B cell (primary cell): ENCODE measurements around the gene SYNE4. TPM values are rescaled to one million over a fixed set of nuclear protein-coding genes. Genes with fewer than 3 reads are reported as not detected.

Experiments used
- ATAC-seq: fragments of 200-7000 bp; cut with Tn5 transposase; one replicate; pipeline ENCODE4 v1.10.0; 2021; ENCODE audit warnings: low read depth, mild to moderate bottlenecking, moderate number of reproducible peaks, moderate library complexity
- CTCF ChIA-PET: fragments of 350-600 bp; sonication (Branson Sonifier 250); formaldehyde crosslinking; loops from one replicate; lab custom pipeline; 2021; ENCODE audit warnings: antibody characterized with exemption, inconsistent platforms; lab: Charles Lee
- POLR2A ChIA-PET: fragments of 350-600 bp; sonication (Branson Sonifier 250); formaldehyde crosslinking; loops from one replicate; lab custom pipeline; 2021; ENCODE audit warnings: antibody characterized with exemption; lab: Charles Lee
- DNase-seq: peaks from one replicate; pipeline ENCODE4 v3.0.0; 2013
- H2AFZ ChIP-seq: 2 replicates; pipeline ENCODE4 v1.6.1; 2012; ENCODE audit warnings: mild to moderate bottlenecking, low read depth, low read length; ENCODE audit not compliant: insufficient read depth, poor library complexity, severe bottlenecking
- H3K27ac ChIP-seq, 2 donors: 1 replicate in 1 of 2; 2 replicates in 1 of 2; pipeline ENCODE4 v1.5.1; 2012 to 2013; ENCODE audit warnings: low read length in 2 of 2, mild to moderate bottlenecking in 2 of 2, moderate library complexity in 1 of 2
- H3K27me3 ChIP-seq, 4 experiments: fragments of 200-600 bp in 1 of 4; sonication (generic) in 1 of 4; replicated peaks in 1 of 4; 1 replicate in 2 of 4; 2 replicates in 2 of 4; pipeline versions ENCODE4 v1.6.1 to v1.7.0; 2013 to 2016; ENCODE audit warnings: low read length in 3 of 4, mild to moderate bottlenecking in 2 of 4, mixed read lengths in 1 of 4, moderate library complexity in 1 of 4; ENCODE audit not compliant: insufficient read depth in 4 of 4, control insufficient read depth in 3 of 4; ENCODE audit errors: control extremely low read depth in 1 of 4
- H3K36me3 ChIP-seq, 2 experiments: replicated peaks in 1 of 2; 1 replicate in 1 of 2; 2 replicates in 1 of 2; pipeline versions ENCODE4 v1.6.1 to v1.7.1; 2013; ENCODE audit warnings: low read length in 1 of 2; ENCODE audit not compliant: insufficient read depth in 2 of 2, control insufficient read depth in 1 of 2; ENCODE audit errors: control extremely low read depth in 1 of 2, extremely low read depth in 1 of 2
- H3K4me1 ChIP-seq, 2 donors: fragments of 200-600 bp in 1 of 2; sonication (generic) in 1 of 2; 1 replicate in 1 of 2; 2 replicates in 1 of 2; pipeline versions ENCODE4 v1.5.1 to v1.6.1; 2013 to 2017; ENCODE audit warnings: low read length in 2 of 2; ENCODE audit not compliant: control insufficient read depth in 2 of 2, insufficient read depth in 2 of 2
- H3K4me2 ChIP-seq: replicated peaks from 2 replicates; pipeline ENCODE3; 2012; ENCODE audit warnings: mild to moderate bottlenecking, low read depth, low read length; ENCODE audit not compliant: poor library complexity, severe bottlenecking
- H3K4me3 ChIP-seq, 5 experiments: fragments of 200-600 bp in 1 of 5; sonication (generic) in 1 of 5; 1 replicate in 3 of 5; 2 replicates in 2 of 5; pipeline versions ENCODE4 v1.5.1 to v1.7.0; 2011 to 2016; ENCODE audit warnings: low read length in 4 of 5, mild to moderate bottlenecking in 4 of 5, low read depth in 2 of 5, control low read depth in 1 of 5, moderate library complexity in 1 of 5; ENCODE audit not compliant: insufficient read depth in 1 of 5; ENCODE audit errors: control extremely low read depth in 1 of 5, extremely low read depth in 1 of 5
- H3K79me2 ChIP-seq: fragments of 200-600 bp; sonication (generic); one replicate; pipeline ENCODE4 v1.6.0; 2016; ENCODE audit warnings: low read length; ENCODE audit not compliant: control insufficient read depth, insufficient read depth
- H3K9ac ChIP-seq: fragments of 200-600 bp; sonication (generic); 2 replicates; pipeline ENCODE4 v1.6.1; 2017; ENCODE audit warnings: mild to moderate bottlenecking, low read length, moderate library complexity
- H3K9me3 ChIP-seq, 3 donors: one replicate each; pipeline versions ENCODE4 v1.6.1 to v1.7.1; 2013; ENCODE audit warnings: low read length in 2 of 3; ENCODE audit not compliant: control insufficient read depth in 2 of 3, insufficient read depth in 1 of 3; ENCODE audit errors: control extremely low read depth in 1 of 3
- H4K20me1 ChIP-seq: 2 replicates; pipeline ENCODE4 v1.6.0; 2012; ENCODE audit warnings: mild to moderate bottlenecking, low read length; ENCODE audit not compliant: insufficient read depth, control insufficient read depth, poor library complexity, severe bottlenecking
- H3K27ac Mint-ChIP-seq: one replicate; pipeline ENCODE4 v1.8.0; 2021; ENCODE audit warnings: mixed read lengths
- H3K27me3 Mint-ChIP-seq: one replicate; pipeline ENCODE4 v1.8.0; 2021; ENCODE audit warnings: mixed read lengths
- H3K4me1 Mint-ChIP-seq: one replicate; pipeline ENCODE4 v1.8.0; 2021; ENCODE audit warnings: mixed read lengths
- H3K4me3 Mint-ChIP-seq: one replicate; pipeline ENCODE4 v1.8.0; 2021; ENCODE audit warnings: mixed read lengths
- H3K9me3 Mint-ChIP-seq: one replicate; pipeline ENCODE4 v1.8.0; 2022; ENCODE audit warnings: mixed read lengths; ENCODE audit not compliant: insufficient read depth
- EZH2 ChIP-seq: IDR thresholded peaks from 2 replicates; pipeline ENCODE4 v1.6.1; 2012; ENCODE audit warnings: borderline replicate concordance, low read depth, mild to moderate bottlenecking, moderate library complexity, low read length; ENCODE audit not compliant: insufficient read depth, poor library complexity, severe bottlenecking
- WGBS: methylation state at CpG from one replicate; pipeline ENCODE4 v1.1.5; 2013; ENCODE audit warnings: missing lambda C conversion rate; ENCODE audit not compliant: insufficient coverage; 5-methylcytosine and 5-hydroxymethylcytosine counted together
- intact Hi-C: fragments of 100-400 bp; cut with micrococcal nuclease; formaldehyde crosslinking; loops from one replicate; pipeline ENCODE4 v1.10.0; 2022
- polyA plus RNA-seq: library from polyadenylated mRNA; depleted of rRNA; stranded (reverse); fragments of >200 nt; gene quantifications from 2 replicates; pipeline ENCODE4 v1.2.3, GENCODE V29; 2012
- total RNA-seq, 2 donors: library from RNA; stranded (reverse); fragments of 120-200 nt in 1 of 2; gene quantifications; 1 replicate in 1 of 2; 2 replicates in 1 of 2; pipeline versions ENCODE4 v1.2.3 to v1.2.4, GENCODE V29; 2013 to 2022
- TF ChIP-seq, protein P1 (sequence below): fragments of 200-600 bp; IDR thresholded peaks from one replicate; pipeline ENCODE4 v1.8.0; 2022; ENCODE audit warnings: antibody characterized with exemption, mild to moderate bottlenecking

The SYNE4 gene
- total and polyA plus RNA-seq, 2 donors (not counting 1 experiment from before 2014, with no cell fraction given) = 2.3 to 2.4 TPM

DNA sequence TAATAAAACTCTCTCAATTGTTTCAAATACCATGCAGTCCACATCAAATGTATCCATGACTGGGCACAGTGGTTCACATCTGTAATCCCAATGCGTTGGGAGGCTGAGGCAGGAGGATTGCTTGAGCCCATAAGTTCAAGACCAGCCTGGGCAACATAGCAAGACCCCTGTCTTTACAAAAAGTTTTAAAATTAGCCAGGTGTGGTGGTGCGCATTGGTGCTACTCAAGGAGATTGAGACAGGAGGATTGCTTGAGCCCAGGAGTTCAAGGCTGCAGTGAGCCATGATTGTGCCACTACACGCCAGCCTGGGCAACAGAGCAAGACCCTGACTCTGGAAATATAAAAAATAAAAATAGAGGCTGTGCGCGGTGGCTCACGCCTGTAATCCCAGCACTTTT is 19.1 kb upstream of the SYNE4 start:
- WGBS = 100% methylated on average over 5 of the region's 6 CpGs
- peaks cover 4% of the 10 kb centered on the region for H3K4me1 Mint-ChIP-seq

DNA sequence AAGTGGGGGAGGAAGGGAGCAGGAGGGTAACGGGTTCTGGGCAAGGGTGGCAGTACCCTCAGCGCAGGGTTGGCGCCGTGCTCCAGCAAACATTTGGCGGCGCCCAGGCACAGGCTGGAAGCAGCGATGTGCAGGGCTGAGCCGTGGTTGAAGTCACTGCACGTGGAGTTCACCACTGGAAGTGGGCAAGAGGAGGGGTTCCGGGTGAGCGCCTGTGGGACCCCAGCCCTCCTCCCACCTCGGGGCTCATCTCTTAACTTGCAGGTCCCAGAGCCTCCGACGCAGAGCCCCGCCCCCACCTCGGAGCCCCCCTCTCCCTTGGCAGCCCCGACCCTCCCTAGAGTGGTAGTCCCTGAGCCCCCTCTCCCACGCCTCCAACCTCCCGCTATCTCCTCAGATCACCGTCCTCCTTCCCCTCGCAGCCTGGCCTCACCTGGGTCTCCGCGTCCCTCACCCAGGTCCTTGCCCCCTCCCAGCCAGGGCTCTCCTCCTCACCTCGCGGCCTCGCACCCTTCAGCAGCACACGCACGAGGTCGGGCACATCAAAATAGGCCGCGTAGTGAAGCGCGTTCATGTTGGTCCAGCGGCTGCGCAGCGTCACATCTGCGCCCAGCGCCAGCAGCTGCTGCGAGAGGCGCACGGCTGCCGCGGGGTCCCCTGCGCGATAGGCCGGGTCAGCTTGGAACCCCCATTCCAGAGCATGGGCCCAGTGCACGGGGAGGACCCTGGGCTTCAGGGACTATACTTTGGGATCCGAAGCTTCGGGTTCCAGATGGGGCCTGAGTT is 17.7 kb upstream of the SYNE4 start:
- H3K27me3 Mint-ChIP-seq = no peaks in the 10 kb centered on the region
- no peaks in the 10 kb centered on the region for H3K27me3 ChIP-seq
- H2AFZ ChIP-seq = no peak overlapping the region
- no peaks in the 10 kb centered on the region for H3K9me3 ChIP-seq
- no peaks in the 10 kb centered on the region for H3K4me1 ChIP-seq
- no peak overlapping the region for H3K4me3 ChIP-seq
- 95% methylated on average over 42 of the region's 49 CpGs for WGBS
- no peaks in the 10 kb centered on the region for H3K79me2 ChIP-seq
- H3K4me1 Mint-ChIP-seq = no peaks in the 10 kb centered on the region
- H3K27ac ChIP-seq = no peak overlapping the region
- no peaks in the 10 kb centered on the region for H4K20me1 ChIP-seq
- ChIA-PET POLR2A (no interaction called here), CTCF (interaction anchor here (1.0 kb wide), 1 partner anchor 9 kb away, joined by 3 read pairs; no protein-coding TSS in a partner anchor)
- TF ChIP-seq, protein P1, sequence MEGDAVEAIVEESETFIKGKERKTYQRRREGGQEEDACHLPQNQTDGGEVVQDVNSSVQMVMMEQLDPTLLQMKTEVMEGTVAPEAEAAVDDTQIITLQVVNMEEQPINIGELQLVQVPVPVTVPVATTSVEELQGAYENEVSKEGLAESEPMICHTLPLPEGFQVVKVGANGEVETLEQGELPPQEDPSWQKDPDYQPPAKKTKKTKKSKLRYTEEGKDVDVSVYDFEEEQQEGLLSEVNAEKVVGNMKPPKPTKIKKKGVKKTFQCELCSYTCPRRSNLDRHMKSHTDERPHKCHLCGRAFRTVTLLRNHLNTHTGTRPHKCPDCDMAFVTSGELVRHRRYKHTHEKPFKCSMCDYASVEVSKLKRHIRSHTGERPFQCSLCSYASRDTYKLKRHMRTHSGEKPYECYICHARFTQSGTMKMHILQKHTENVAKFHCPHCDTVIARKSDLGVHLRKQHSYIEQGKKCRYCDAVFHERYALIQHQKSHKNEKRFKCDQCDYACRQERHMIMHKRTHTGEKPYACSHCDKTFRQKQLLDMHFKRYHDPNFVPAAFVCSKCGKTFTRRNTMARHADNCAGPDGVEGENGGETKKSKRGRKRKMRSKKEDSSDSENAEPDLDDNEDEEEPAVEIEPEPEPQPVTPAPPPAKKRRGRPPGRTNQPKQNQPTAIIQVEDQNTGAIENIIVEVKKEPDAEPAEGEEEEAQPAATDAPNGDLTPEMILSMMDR = no peak
- TF ChIP-seq EZH2 = no peak
- intact Hi-C loops = no loop called here
- no peak overlapping the region for H3K4me3 Mint-ChIP-seq
- DNase-seq = no peak
- ATAC-seq = no peak
- no peak overlapping the region for H3K4me2 ChIP-seq
- no peak overlapping the region for H3K9ac ChIP-seq
- peaks cover 0 to 3% of the 10 kb centered on the region in 2 experiments for H3K36me3 ChIP-seq
- H3K27ac Mint-ChIP-seq = no peak overlapping the region
- no peaks in the 10 kb centered on the region for H3K9me3 Mint-ChIP-seq

More for the DNA sequence above, 19.1 kb upstream of the SYNE4 start:
- Histone ChIP-seq H3K27me3 (peaks cover 0 to 6% (median 0%) of the 10 kb centered on the region in 4 experiments), H2AFZ (no peak overlapping the region), H3K79me2 (no peaks in the 10 kb centered on the region), H3K9me3 (no peaks in the 10 kb centered on the region), H3K4me2 (no peak overlapping the region), H3K36me3 (peaks cover 0 to 3% of the 10 kb centered on the region in 2 experiments), H3K4me1 (peaks cover 5% of the 10 kb centered on the region in 2 donors), H4K20me1 (no peaks in the 10 kb centered on the region), H3K9ac (no peak overlapping the region), H3K27ac (no peak overlapping the region), H3K4me3 (no peak overlapping the region)
- Mint-ChIP-seq H3K9me3 (no peaks in the 10 kb centered on the region), H3K27ac (no peak overlapping the region), H3K27me3 (no peaks in the 10 kb centered on the region), H3K4me3 (no peak overlapping the region)
- intact Hi-C loops = no loop called here
- CTCF ChIA-PET = no interaction called here
- TF ChIP-seq, protein P1 = no peak
- no peak for TF ChIP-seq EZH2
- DNase-seq (no peak), ATAC-seq (no peak)
- POLR2A ChIA-PET = no interaction called here
